Fibroblast of pulmonary artery (primary cell): ENCODE data around the gene DDX28.

Source experiments
- DNase-seq: peaks from one replicate; pipeline ENCODE4 v3.0.0-alpha.2; 2010; ENCODE audit warnings: low read depth
- H3K4me3 ChIP-seq: replicated peaks from 2 replicates; pipeline ENCODE4 v1.5.1; 2011; ENCODE audit warnings: low read depth, mild to moderate bottlenecking, control low read depth, low read length, moderate library complexity
- CTCF ChIP-seq: IDR thresholded peaks from 2 replicates; pipeline ENCODE4 v1.5.1; 2011; ENCODE audit warnings: mild to moderate bottlenecking, control low read depth, low read length, inconsistent platforms; ENCODE audit errors: missing control alignments

DDX28 gene

GRCh38 chr16:67986949-67987348, 36.1 kb downstream of the DDX28 start:
- no peak overlapping the region for H3K4me3 ChIP-seq
- no peak for TF ChIP-seq CTCF
- DNase-seq = no peak

- no peak for TF ChIP-seq CTCF
- no peak overlapping the region for H3K4me3 ChIP-seq
Observed at GRCh38 chr16:67982011-67982696, 40.9 kb downstream of the DDX28 start.

GRCh38 chr16:67979955-67980678, 42.9 kb downstream of the DDX28 start, which contains the start of gene DPEP3:
DPEP3 (minus strand) TSS chr16:67980499; CDS start chr16:67980380, 119 bp downstream.
- H3K4me3 ChIP-seq = no peak within 1 kb of the TSS
- DNase-seq = no peak
- peak; percentile 33 for TF ChIP-seq CTCF

More at GRCh38 chr16:67982011-67982696, 40.9 kb downstream of the DDX28 start:
- DNase-seq = no peak

- no peak for TF ChIP-seq CTCF
- DNase-seq = no peak
- no peak overlapping the region for H3K4me3 ChIP-seq
Observed at GRCh38 chr16:67977469-67978227, 45.4 kb downstream of the DDX28 start.

GRCh38 chr16:67977005-67977404, 46.0 kb downstream of the DDX28 start:
- TF ChIP-seq CTCF = no peak
- DNase-seq = no peak
- no peak overlapping the region for H3K4me3 ChIP-seq

- no peak for TF ChIP-seq CTCF
- DNase-seq = no peak
- H3K4me3 ChIP-seq = no peak overlapping the region
Observed at GRCh38 chr16:67976205-67976604, 46.8 kb downstream of the DDX28 start.
